ENCODE results near the gene MAST4. TPM values are rescaled to one million over a fixed set of nuclear protein-coding genes. Genes with fewer than 3 reads are reported as not detected.
A peak's percentile ranks its signal among the peaks of the same experiment; 100 is the strongest.

Gene MAST4
- total and polyA plus RNA-seq, 4 donors: 3.7 to 9.5 (median 6.5) TPM

- Histone ChIP-seq H3K36me3 (ENCODE audit: control insufficient read depth in 4 of 4, insufficient read depth in 3 of 4, low read depth in 1 of 4, low read length in 3 of 4) (peaks cover 0 to 2% (median 0%) of the 10 kb centered on the region in 4 donors), H3K27me3 (ENCODE audit: control insufficient read depth in 4 of 4, insufficient read depth in 4 of 4, low read length in 3 of 4) (no peaks in the 10 kb centered on the region), H3K9ac (ENCODE audit: low read depth in 1 of 2, low read length in 2 of 2) (no peak overlapping the region), H3K9me3 (ENCODE audit: control insufficient read depth in 4 of 4, low read length in 3 of 4) (no peaks in the 10 kb centered on the region), H3K27ac (ENCODE audit: low read depth in 1 of 2, low read length in 2 of 2) (no peak overlapping the region), H3K4me1 (ENCODE audit: control insufficient read depth in 4 of 4, insufficient read depth in 4 of 4, low read length in 3 of 4) (no peaks in the 10 kb centered on the region), H3K4me3 (ENCODE audit: low read depth in 1 of 3, low read length in 3 of 3) (no peak overlapping the region)
- TF ChIP-seq RAD21 (IDR thresholded peaks at IDR 0.05): no peak
- no peak for TF ChIP-seq ATF3 (IDR thresholded peaks at IDR 0.05)
- no peak for TF ChIP-seq JUND (IDR thresholded peaks at IDR 0.05)
- no peak for DNase-seq (ENCODE audit: low spot score)
- 96% methylated on average over 4 of the region's 4 CpGs for WGBS
These were observed 373.3 kb downstream of the MAST4 start for GRCh38 chr5:66969484-66969883.

GRCh38 chr5:66969963-66970362, 373.8 kb downstream of the MAST4 start:
- WGBS: 89% methylated on average over 2 of the region's 2 CpGs
- TF ChIP-seq TAF1 (conservative IDR thresholded peaks at IDR 0.05): no peak
- no peak for TF ChIP-seq HNF4G (IDR thresholded peaks at IDR 0.05)
- TF ChIP-seq MAX (IDR thresholded peaks at IDR 0.05): no peak
- no peak for TF ChIP-seq FOXA1 (IDR thresholded peaks at IDR 0.05)
- TF ChIP-seq JUND (IDR thresholded peaks at IDR 0.05): no peak
- no peak for TF ChIP-seq FOXA2 (IDR thresholded peaks at IDR 0.05)
- no peak for TF ChIP-seq REST (IDR thresholded peaks at IDR 0.05)
- no peak for TF ChIP-seq CTCF (IDR thresholded peaks at IDR 0.05; ENCODE audit: low read depth, low read length, missing input control)
- TF ChIP-seq EGR1 (IDR thresholded peaks at IDR 0.05; ENCODE audit: low read depth in 2 of 2): no peak
- Histone ChIP-seq H3K9me3 (ENCODE audit: control insufficient read depth in 4 of 4, low read length in 3 of 4) (no peaks in the 10 kb centered on the region), H3K9ac (ENCODE audit: low read depth in 1 of 2, low read length in 2 of 2) (no peak overlapping the region), H3K4me3 (ENCODE audit: low read depth in 1 of 3, low read length in 3 of 3) (no peak overlapping the region), H3K4me1 (ENCODE audit: control insufficient read depth in 4 of 4, insufficient read depth in 4 of 4, low read length in 3 of 4) (no peaks in the 10 kb centered on the region), H3K27me3 (ENCODE audit: control insufficient read depth in 4 of 4, insufficient read depth in 4 of 4, low read length in 3 of 4) (no peaks in the 10 kb centered on the region), H3K27ac (ENCODE audit: low read depth in 1 of 2, low read length in 2 of 2) (no peak overlapping the region), H3K36me3 (ENCODE audit: control insufficient read depth in 4 of 4, insufficient read depth in 3 of 4, low read depth in 1 of 4, low read length in 3 of 4) (peaks cover 0 to 2% (median 0%) of the 10 kb centered on the region in 4 donors)
- no peak for DNase-seq (ENCODE audit: low spot score)

GRCh38 chr5:66972004-66972403, 375.8 kb downstream of the MAST4 start:
- Histone ChIP-seq H3K4me3 (ENCODE audit: low read depth in 1 of 3, low read length in 3 of 3) (no peak overlapping the region), H3K9me3 (ENCODE audit: control insufficient read depth in 4 of 4, low read length in 3 of 4) (no peaks in the 10 kb centered on the region), H3K27ac (ENCODE audit: low read depth in 1 of 2, low read length in 2 of 2) (no peak overlapping the region), H3K9ac (ENCODE audit: low read depth in 1 of 2, low read length in 2 of 2) (no peak overlapping the region), H3K4me1 (ENCODE audit: control insufficient read depth in 4 of 4, insufficient read depth in 4 of 4, low read length in 3 of 4) (no peaks in the 10 kb centered on the region), H3K36me3 (ENCODE audit: control insufficient read depth in 4 of 4, insufficient read depth in 3 of 4, low read depth in 1 of 4, low read length in 3 of 4) (peaks cover 0 to 2% (median 0%) of the 10 kb centered on the region in 4 donors), H3K27me3 (ENCODE audit: control insufficient read depth in 4 of 4, insufficient read depth in 4 of 4, low read length in 3 of 4) (no peaks in the 10 kb centered on the region)
- no peak for DNase-seq (ENCODE audit: low spot score)
- TF ChIP-seq HNF4G (IDR thresholded peaks at IDR 0.05) (peak; percentile 8), ATF3 (IDR thresholded peaks at IDR 0.05) (no peak), HNF4A (conservative IDR thresholded peaks at IDR 0.05) (peak; percentile 48 to 63)
- WGBS: 41% methylated on average over 2 of the region's 2 CpGs

All from liver (tissue), 9 donors.